HG02938 (cell line): ENCODE measurements around the gene RPS6KA4.

Source experiments
- ATAC-seq: cut with Tn5 transposase; IDR thresholded peaks from one replicate; pipeline ENCODE4 v1.9.1; 2021; ENCODE audit warnings: mild to moderate bottlenecking, moderate library complexity; ENCODE audit not compliant: unreplicated experiment

Gene RPS6KA4

DNA sequence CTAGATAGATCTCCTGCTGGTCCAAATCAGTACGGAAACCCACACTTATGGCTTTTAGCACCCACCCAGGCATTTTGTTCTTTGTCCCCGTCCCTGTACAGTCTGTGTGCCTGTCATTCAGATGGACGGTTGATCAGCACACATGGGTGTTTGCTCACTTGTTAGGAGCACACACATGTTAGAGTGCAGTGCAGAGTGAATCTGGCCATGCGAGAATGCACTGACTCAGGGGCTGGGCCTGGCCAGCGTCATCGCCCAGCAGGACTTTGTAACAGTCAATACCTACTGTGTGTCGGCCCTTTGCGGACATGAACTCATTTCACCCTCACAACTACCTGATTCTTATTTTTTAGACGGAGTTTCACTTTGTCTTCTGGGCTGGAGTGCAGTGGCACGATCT is 3.4 kb downstream of the RPS6KA4 start:
- no peak for ATAC-seq

DNA sequence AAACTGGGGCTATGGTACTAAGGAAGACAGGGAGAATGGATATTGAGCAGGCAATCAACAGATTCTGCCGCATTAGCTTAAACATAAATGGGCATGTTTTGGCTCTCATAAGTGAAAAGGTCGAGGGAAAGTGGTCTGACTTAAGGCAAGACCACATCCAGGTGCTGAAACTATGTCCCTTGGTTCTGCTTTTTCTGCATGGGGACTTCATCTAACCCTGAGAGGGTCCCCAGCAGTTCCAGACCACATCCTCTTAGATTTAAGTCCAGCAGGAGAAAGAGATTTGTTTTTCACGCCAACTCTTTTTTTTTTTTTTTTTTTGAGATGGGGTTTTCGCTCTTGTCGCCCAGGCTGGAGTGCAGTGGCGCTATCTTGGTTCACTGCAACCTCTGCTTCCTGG is 5.5 kb downstream of the RPS6KA4 start:
- no peak for ATAC-seq

GRCh38 chr11:64364911-64365310 is 5.9 kb downstream of the RPS6KA4 start:
- no peak for ATAC-seq

DNA sequence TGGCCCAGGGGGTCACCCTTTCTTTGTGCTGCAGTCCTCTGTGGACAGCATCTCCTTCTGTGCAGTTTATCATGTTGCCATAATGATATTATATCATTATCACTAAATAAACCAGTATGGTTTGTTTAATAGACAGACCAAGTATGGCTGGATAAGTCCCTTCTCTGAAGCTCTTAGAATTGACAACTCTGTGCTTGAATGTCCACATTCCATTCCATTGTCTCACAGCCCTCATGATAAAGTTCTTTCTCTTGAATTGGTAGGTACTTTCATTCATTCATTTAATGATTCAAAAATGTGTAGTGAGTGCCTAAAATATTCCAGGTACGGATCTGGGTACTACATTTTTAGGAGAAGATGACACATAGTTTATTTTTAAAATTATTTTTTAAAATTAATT is 7.8 kb downstream of the RPS6KA4 start:
- ATAC-seq = no peak

DNA sequence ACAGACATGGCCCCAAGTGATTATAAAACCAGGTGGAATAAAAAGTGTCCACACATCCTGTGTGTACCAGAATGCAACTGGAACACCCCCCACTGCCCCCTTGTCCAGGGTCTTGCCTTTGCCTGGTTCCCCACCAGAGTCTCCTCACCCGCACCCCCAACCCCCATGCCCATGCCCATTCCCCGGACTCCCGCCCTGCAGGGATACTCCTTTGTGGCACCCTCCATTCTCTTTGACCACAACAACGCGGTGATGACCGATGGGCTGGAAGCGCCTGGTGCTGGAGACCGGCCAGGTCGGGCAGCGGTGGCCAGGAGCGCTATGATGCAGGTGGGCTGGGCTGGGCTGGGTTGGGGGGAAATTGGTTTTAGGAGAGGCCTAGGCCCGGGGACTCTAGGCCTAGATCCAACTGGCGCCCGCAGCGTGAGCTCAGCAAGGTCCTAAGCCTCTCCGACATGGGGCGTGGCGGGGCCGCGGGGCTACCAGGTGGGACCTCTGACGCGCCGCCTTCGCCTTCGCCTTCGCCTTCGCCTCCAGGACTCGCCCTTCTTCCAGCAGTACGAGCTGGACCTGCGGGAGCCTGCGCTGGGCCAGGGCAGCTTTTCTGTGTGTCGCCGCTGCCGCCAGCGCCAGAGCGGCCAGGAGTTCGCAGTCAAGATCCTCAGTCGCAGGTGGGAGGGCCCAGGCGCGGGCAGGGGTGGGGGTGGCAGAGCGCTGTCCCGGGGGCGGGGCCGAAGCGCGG is 9.1 kb downstream of the RPS6KA4 start:
- ATAC-seq = no peak

DNA sequence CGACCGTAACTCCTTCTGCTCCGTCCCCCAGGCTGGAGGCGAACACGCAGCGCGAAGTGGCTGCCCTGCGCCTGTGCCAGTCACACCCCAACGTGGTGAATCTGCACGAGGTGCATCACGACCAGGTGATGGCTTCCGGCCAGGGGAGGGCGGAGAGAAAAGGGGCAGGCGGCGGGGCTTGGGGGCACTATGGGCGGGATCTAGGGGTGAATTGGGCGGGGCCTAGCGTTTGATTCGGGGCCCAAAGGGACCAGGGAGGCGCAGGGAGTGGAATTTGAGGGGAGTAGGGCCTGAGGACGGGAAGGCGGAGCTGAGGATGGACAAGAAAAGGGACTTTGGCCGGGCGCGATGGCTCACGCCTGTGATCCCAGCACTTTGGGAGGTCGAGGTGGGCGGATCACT is 9.7 kb downstream of the RPS6KA4 start:
- ATAC-seq = no peak

GRCh38 chr11:64369440-64370421 is 10.8 kb downstream of the RPS6KA4 start:
- no peak for ATAC-seq

DNA sequence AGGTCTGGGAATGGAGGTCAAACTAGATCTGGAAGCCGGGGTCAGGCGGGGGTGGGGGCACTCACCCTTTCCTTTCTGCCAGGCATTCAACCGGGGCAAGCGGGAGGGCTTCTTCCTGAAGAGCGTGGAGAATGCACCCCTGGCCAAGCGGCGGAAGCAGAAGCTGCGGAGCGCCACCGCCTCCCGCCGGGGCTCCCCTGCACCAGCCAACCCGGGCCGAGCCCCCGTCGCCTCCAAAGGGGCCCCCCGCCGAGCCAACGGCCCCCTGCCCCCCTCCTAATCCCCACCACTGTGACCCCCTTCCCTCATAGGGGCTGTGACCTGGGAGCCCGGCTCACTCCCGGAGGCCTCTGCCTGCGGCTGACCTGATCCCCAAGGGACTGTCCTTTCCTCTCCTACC is 12.2 kb downstream of the RPS6KA4 start:
- no peak for ATAC-seq

- no peak for ATAC-seq
These were observed 13.1 kb downstream of the RPS6KA4 start for GRCh38 chr11:64372021-64372420.

GRCh38 chr11:64372802-64373597 is 14.0 kb downstream of the RPS6KA4 start:
- ATAC-seq = no peak

DNA sequence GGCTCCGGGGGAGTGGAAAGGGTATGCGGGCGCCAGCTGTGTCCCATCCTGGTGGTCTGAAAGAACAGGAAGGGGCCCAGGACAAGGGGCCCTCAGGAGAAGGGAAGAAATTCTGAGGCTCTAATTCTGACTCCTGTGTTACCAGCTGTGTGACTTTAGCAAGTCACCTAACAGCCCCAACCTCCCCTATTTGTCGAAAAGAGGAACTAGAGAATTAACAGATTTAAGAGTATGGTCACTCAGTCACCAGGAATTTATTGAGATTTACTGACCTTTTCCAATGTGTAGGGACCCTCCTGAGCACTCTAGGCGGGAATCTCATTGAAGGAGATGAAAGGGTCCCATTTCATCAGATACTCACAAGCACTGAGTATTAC is 14.6 kb downstream of the RPS6KA4 start:
- no peak for ATAC-seq

DNA sequence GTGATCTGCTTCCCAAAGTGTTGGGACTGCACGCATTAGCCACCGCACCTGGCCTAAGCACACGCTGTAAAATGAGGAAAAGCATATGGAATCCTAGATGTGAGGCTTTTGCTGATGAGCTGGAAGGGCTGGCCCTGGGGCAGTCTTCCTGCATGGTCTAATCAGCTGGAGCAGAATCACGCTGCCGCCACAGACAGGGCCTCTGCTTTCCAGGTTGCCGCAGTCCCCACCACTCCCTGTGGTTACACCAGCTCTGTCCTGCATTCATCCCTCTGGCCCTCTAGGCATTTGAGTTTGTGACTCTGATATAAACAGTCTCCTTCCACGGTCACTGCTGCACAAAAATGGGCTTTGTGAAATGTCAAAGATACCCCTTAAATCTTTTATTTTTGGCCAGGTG is 17.1 kb downstream of the RPS6KA4 start:
- ATAC-seq = no peak

- no peak for ATAC-seq
These were observed 19.4 kb downstream of the RPS6KA4 start for GRCh38 chr11:64378335-64378880.

- no peak for ATAC-seq
These were observed 20.2 kb downstream of the RPS6KA4 start for GRCh38 chr11:64379160-64379559.

DNA sequence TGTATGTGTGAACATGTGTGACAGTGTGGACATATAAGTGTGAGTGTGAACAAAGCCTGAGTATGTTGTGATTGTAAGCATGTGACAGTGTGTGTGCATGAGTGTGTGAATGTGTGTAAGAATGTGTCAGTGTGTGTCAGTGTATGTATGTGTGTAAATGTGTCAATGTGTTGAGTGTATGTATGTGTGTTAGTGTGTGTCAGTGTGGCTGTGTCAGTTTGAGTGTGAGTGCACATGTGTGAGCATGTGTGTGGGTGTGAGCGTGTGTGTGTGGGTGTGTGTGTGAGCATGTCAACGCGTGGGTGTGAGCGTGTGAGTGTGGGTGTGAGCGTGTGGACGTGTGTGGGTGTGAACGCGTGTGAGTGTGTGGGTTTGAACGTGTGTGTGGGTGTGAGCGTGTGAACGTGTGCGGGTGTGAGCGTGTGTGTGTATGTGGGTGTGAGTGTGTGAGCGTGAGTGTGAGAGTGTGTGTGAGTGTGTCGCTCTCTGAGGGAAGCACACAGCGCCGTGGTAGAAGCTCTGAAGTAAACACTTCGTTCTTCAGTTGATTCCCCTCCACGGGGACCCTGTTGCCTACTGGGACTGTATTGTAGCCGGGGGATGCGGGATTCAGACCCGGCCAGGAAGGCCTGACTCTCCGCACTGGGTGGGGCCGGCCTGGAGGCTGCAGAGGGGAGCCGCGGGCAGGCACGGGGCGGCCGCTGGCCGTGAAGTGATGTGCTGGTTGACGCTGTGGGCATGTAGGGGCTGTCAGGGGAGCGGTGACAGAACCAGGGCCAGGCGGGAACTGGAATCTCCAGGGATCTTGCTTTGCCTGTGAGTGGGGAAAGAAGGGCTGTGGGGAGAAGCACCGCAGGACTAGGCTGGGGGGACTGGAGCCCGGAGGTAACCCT is 21.1 kb downstream of the RPS6KA4 start:
- ATAC-seq = no peak

GRCh38 chr11:64381350-64381749 is 22.4 kb downstream of the RPS6KA4 start:
- no peak for ATAC-seq

- no peak for ATAC-seq
These were observed 23.1 kb downstream of the RPS6KA4 start for GRCh38 chr11:64382047-64382446.

- ATAC-seq = no peak
These were observed 23.6 kb downstream of the RPS6KA4 start for GRCh38 chr11:64382586-64382985.

DNA sequence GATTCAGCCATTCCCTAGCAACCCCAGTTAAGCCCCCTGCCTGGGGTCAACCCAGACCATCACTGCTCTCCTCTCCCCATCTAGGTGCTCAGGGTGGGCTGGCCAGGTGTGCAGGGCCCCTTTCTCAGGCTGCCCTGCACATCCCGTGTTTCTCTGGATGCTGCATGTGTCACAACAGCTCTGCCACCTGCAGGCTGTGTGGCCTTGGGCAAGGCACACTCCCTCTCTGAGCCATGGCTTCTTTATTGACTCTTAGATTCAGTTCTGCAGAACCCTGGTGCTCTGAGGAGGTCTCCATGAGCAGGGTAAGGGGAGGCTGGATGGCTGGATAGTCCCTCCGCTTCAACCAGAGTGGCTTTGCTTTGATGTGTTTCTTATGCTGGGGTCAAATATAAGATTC is 24.6 kb downstream of the RPS6KA4 start:
- no peak for ATAC-seq
